SIG-M5 (cell line): ENCODE measurements around the gene CTBP1.

Source experiments
- DNase-seq: peaks from one replicate; lab custom pipeline; 2025; lab: John Stamatoyannopoulos, UW

The CTBP1 gene

GRCh38 chr4:1249731-1250526, 999 bp upstream of the CTBP1 start:
- DNase-seq, result no peak

- no peak for DNase-seq
These were observed 309 bp upstream of the CTBP1 start for GRCh38 chr4:1249148-1249730.

GRCh38 chr4:1247864-1248244, 1.1 kb downstream of the CTBP1 start:
- no peak for DNase-seq

GRCh38 chr4:1246901-1247863, 1.7 kb downstream of the CTBP1 start:
- DNase-seq, result no peak

GRCh38 chr4:1246111-1246881, 2.6 kb downstream of the CTBP1 start:
- no peak for DNase-seq

GRCh38 chr4:1245481-1246051, 3.4 kb downstream of the CTBP1 start:
- DNase-seq, result no peak

GRCh38 chr4:1244978-1245471, 3.9 kb downstream of the CTBP1 start:
- DNase-seq, result no peak

GRCh38 chr4:1244081-1244977, 4.6 kb downstream of the CTBP1 start:
- DNase-seq, result no peak

- no peak for DNase-seq
These were observed 5.4 kb downstream of the CTBP1 start for GRCh38 chr4:1243451-1244080.

- DNase-seq, result no peak
These were observed 6.2 kb downstream of the CTBP1 start for GRCh38 chr4:1242506-1243450.

- no peak for DNase-seq
These were observed 6.9 kb downstream of the CTBP1 start for GRCh38 chr4:1241936-1242505.

GRCh38 chr4:1241466-1241935, 7.4 kb downstream of the CTBP1 start:
- DNase-seq, result no peak

GRCh38 chr4:1240721-1241465, 8.0 kb downstream of the CTBP1 start:
- DNase-seq, result no peak

GRCh38 chr4:1239950-1240307, 9.0 kb downstream of the CTBP1 start:
- DNase-seq, result no peak

- DNase-seq, result no peak
These were observed 9.6 kb downstream of the CTBP1 start for GRCh38 chr4:1239141-1239949.

GRCh38 chr4:1238676-1239000, 10.3 kb downstream of the CTBP1 start:
- DNase-seq, result no peak
